NCI-H345 (cell line): ENCODE data around the gene CRISP1.

Experiments used
- DNase-seq: peaks from one replicate; lab custom pipeline; 2025; lab: John Stamatoyannopoulos, UW

The CRISP1 gene

GRCh38 chr6:49839957-49840356 is 26.4 kb downstream of the CRISP1 start:
- DNase-seq = no peak

GRCh38 chr6:49839162-49839561 is 27.2 kb downstream of the CRISP1 start:
- no peak for DNase-seq

- no peak for DNase-seq
These were observed 31.2 kb downstream of the CRISP1 start for GRCh38 chr6:49835140-49835539.

GRCh38 chr6:49833386-49833785 is 32.9 kb downstream of the CRISP1 start:
- no peak for DNase-seq

GRCh38 chr6:49826743-49827406 is 39.5 kb downstream of the CRISP1 start:
- no peak for DNase-seq

- no peak for DNase-seq
These were observed 51.2 kb downstream of the CRISP1 start for GRCh38 chr6:49815166-49815565.

- no peak for DNase-seq
These were observed 53.1 kb downstream of the CRISP1 start for GRCh38 chr6:49813248-49813647.

- peak; percentile 43 for DNase-seq
These were observed 60.2 kb downstream of the CRISP1 start for GRCh38 chr6:49806145-49806544.

- no peak for DNase-seq
These were observed 61.1 kb downstream of the CRISP1 start for GRCh38 chr6:49805246-49805645.

GRCh38 chr6:49801525-49801924 is 64.8 kb downstream of the CRISP1 start:
- DNase-seq = no peak

GRCh38 chr6:49799090-49799489 is 67.2 kb downstream of the CRISP1 start:
- DNase-seq = no peak

GRCh38 chr6:49796842-49797455 is 69.4 kb downstream of the CRISP1 start:
- DNase-seq = peak; percentile 45

GRCh38 chr6:49790341-49790740 is 76.0 kb downstream of the CRISP1 start:
- no peak for DNase-seq

- no peak for DNase-seq
These were observed 79.2 kb downstream of the CRISP1 start, which contains the start of gene PGK2 for GRCh38 chr6:49787176-49787575. Gene PGK2 (minus strand): TSS chr6:49787285. CDS start chr6:49787187, 98 bp downstream.

GRCh38 chr6:49784272-49784671 is 82.1 kb downstream of the CRISP1 start:
- no peak for DNase-seq
